GM12864 (cell line): ENCODE data around the gene PROZ.

Experiments
- DNase-seq: peaks from one replicate; pipeline ENCODE4 v3.0.0-alpha.2; 2011; ENCODE audit warnings: low read depth
- H3K4me3 ChIP-seq: 2 replicates; pipeline ENCODE4 v1.5.1; 2011; ENCODE audit warnings: mild to moderate bottlenecking, low read depth, low read length, control low read depth
- TF ChIP-seq, protein P1 (sequence below): IDR thresholded peaks from 2 replicates; pipeline ENCODE4 v1.5.1; 2011; ENCODE audit warnings: low read depth, mild to moderate bottlenecking, moderate library complexity, low read length, control low read depth, inconsistent platforms; ENCODE audit errors: missing control alignments

The PROZ gene

DNA sequence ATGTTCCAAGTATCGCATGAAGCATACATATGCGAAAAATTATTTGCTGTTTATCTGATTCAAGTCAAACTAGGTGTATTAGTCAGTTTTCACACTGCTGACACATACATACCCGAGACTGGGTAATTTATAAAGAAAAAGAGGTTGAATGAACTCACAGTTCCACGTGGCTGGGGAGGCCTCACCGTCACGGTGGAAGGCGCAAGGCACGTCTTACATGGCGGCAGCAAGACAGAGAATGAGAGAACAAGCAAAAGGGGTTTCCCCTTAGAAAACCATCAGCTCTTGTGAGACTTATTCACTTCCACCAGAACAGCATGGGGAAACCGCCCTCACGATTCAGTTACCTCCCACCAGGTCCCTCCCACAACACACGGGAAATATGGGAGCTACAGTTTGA lies 13.0 kb upstream of the PROZ start:
- no peak overlapping the region for H3K4me3 ChIP-seq
- TF ChIP-seq, protein P1, sequence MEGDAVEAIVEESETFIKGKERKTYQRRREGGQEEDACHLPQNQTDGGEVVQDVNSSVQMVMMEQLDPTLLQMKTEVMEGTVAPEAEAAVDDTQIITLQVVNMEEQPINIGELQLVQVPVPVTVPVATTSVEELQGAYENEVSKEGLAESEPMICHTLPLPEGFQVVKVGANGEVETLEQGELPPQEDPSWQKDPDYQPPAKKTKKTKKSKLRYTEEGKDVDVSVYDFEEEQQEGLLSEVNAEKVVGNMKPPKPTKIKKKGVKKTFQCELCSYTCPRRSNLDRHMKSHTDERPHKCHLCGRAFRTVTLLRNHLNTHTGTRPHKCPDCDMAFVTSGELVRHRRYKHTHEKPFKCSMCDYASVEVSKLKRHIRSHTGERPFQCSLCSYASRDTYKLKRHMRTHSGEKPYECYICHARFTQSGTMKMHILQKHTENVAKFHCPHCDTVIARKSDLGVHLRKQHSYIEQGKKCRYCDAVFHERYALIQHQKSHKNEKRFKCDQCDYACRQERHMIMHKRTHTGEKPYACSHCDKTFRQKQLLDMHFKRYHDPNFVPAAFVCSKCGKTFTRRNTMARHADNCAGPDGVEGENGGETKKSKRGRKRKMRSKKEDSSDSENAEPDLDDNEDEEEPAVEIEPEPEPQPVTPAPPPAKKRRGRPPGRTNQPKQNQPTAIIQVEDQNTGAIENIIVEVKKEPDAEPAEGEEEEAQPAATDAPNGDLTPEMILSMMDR = no peak
- DNase-seq = no peak

- TF ChIP-seq, protein P1 = no peak
- DNase-seq = no peak
- H3K4me3 ChIP-seq = no peak overlapping the region
Observed at GRCh38 chr13:113145911-113146598, 12.4 kb upstream of the PROZ start.

DNA sequence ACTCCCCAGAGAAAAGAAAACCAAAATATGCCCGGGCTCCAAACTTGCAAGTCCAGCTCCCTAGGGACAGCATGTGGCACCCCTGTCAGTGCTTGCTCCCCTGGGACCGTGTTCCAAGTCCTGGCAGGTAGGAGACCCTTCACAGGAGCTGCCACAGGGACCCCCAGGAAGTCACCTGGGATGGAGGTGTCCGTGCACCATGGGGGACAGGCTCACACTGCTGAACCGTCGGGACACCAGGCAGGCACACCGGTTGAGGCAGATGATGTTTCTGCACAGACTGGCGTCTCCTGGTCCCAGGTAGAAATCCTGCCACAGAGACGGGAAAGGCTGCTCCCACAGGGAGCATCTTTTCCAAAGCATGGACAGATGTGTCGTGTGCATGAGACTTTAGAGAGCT lies 11.7 kb upstream of the PROZ start:
- DNase-seq = no peak
- TF ChIP-seq, protein P1 = no peak
- H3K4me3 ChIP-seq = no peak overlapping the region

DNA sequence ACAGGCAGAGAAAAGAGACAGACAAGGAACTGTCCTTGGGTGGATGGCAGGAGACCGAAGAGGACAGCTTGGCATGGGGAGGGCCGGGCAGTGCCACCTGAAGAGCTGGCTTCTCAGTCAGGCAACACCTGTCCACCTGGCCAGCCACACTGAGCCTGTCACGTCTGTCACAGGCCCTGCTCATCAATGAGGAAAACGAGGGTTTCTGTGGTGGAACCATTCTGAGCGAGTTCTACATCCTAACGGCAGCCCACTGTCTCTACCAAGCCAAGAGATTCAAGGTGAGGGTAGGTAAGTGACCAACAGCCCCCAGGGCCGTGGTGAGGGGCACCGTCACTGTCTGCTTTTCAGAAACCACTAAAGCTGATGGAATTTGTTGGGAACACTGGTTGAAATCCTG lies 11.2 kb upstream of the PROZ start:
- TF ChIP-seq, protein P1 = no peak
- no peak overlapping the region for H3K4me3 ChIP-seq
- DNase-seq = no peak

- DNase-seq = no peak
- H3K4me3 ChIP-seq = no peak overlapping the region
- TF ChIP-seq, protein P1 = no peak
Observed at GRCh38 chr13:113148407-113148806, 10.0 kb upstream of the PROZ start.

GRCh38 chr13:113148940-113149503 lies 9.4 kb upstream of the PROZ start:
- no peak overlapping the region for H3K4me3 ChIP-seq
- TF ChIP-seq, protein P1 = no peak
- no peak for DNase-seq
